Central memory CD4-positive, alpha-beta T cell (primary cell): ENCODE data around the gene PAN3.

Experiments
- DNase-seq: peaks from one replicate; pipeline ENCODE4 v3.0.0; 2022

Gene PAN3

GRCh38 chr13:28220166-28220565, 81.8 kb downstream of the PAN3 start:
- no peak for DNase-seq

DNA sequence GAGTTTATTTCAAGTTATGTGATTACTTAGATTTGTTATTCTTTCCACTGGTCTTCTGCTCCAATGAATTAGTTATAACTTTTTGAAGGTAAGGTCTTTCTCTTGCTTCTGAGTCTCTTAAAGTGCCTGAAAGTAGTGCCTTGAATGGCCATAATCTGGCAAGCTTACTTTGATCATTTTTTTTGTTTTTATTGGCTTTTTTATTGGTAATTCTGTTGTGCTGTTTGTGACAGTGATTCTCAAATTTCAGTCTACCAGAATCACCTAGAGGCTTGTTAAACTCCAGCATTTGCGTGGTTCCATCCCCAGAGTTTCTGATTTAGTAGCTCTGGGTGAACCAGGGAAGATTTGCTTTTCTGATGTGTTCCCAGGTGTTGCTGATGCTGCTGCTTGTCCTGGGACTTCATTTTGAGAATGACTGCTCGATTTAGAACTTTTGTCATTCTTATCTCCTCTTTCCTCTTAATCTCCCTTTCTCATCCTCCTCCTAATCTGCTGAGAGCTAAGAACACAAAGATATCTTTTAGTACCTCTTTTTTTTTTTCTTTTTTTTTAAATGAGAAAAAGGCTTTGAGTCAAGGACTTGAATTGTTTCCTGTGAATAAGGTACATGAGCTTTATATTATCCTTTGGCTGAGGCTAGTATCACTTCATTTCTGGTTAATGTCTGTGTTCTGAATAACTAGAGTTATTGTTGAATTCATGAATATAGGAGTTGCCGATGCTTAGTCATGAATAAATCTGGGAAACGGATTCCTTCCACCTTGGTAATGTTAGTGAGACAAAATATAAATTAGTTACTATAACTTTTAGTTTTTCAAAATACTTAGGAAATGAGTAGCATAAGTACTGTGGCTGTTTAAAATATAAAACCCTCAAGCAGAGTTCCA, 91.4 kb downstream of the PAN3 start:
- no peak for DNase-seq

DNA sequence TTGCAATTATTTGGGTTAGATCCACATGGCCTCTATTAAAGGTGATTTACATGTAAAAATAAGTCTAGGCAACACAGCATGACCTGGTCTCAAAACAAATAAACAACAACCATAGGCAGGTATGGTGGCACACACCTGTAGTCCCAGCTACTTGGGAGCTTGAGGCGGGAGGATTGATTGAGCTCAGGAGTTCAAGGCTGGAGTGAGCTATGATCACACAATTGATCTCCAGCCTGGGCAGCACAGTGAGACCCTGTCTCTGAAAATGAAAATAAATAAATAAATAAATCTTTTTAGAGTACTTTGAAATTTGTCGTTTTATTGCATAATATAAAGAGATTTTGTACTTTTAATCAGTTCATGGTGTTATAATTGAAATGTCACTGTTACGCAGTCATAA, 93.3 kb downstream of the PAN3 start:
- no peak for DNase-seq

DNA sequence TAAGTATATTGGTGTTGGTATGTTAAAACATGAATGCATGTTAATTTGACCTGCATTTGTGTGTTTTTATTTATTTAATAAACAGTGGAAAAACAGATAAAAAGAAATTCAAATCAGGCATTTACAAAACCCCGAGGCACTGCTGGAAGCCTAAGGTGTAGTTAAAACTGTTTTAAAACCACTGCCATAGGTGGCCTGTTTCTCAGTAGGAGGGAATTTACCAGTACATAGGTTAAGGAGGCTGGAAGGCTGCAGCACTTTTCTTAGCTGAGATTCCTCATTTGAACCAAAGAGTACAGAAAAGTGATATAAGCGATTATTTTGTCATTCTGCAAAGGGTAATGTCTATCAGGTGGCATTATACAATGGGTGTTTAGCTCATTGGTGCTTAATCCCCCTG, 99.6 kb downstream of the PAN3 start:
- DNase-seq = no peak

- DNase-seq = no peak
Measured at GRCh38 chr13:28239374-28239773, 101.0 kb downstream of the PAN3 start.

- DNase-seq = no peak
Measured at GRCh38 chr13:28245465-28245864, 107.1 kb downstream of the PAN3 start.

- DNase-seq = no peak
Measured at GRCh38 chr13:28246891-28247290, 108.5 kb downstream of the PAN3 start.

DNA sequence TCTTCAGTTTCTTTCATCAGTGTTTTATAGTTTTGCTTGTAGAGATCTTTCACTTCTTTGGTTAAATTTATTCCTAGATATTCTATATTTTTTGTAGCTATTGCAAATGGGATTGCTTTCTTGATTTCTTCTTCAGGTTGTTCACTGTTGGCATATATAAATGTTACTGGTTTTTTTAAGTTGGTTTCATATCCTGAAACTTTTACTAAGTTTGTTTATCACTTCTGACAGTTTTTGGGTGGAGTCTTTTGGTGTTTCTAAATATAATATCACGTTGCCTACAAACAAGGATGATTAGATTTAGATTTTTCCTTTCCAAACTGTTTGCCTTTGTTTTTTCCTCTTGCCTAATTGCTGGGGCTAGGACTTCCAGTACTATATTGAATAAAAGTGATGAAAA, 109.7 kb downstream of the PAN3 start:
- no peak for DNase-seq

GRCh38 chr13:28250542-28250941, 112.2 kb downstream of the PAN3 start:
- no peak for DNase-seq

GRCh38 chr13:28251466-28251865, 113.1 kb downstream of the PAN3 start:
- no peak for DNase-seq

GRCh38 chr13:28252547-28252946, 114.2 kb downstream of the PAN3 start:
- no peak for DNase-seq

GRCh38 chr13:28257305-28257704, 119.0 kb downstream of the PAN3 start:
- DNase-seq = no peak

GRCh38 chr13:28258417-28258816, 120.1 kb downstream of the PAN3 start:
- DNase-seq = no peak

DNA sequence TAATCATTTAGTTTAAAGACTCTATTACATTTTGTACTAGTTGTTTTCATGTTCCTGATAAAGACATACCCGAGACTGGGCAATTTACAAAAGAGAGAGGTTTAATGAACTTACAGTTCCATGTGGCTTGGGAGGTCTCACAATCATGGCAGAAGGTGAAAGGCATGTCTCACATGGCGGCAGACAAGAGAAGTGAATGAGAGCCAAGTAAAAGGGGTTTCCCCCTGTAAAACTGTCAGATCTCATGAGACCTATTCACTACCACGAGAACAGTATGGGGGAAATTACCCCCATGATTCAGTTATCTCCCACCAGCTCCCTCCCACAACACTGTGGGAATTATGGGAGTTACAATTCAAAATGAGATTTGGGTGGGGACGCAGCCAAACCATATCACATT, 129.2 kb downstream of the PAN3 start:
- no peak for DNase-seq

GRCh38 chr13:28268800-28269223, 130.5 kb downstream of the PAN3 start:
- DNase-seq = peak; percentile 1

DNA sequence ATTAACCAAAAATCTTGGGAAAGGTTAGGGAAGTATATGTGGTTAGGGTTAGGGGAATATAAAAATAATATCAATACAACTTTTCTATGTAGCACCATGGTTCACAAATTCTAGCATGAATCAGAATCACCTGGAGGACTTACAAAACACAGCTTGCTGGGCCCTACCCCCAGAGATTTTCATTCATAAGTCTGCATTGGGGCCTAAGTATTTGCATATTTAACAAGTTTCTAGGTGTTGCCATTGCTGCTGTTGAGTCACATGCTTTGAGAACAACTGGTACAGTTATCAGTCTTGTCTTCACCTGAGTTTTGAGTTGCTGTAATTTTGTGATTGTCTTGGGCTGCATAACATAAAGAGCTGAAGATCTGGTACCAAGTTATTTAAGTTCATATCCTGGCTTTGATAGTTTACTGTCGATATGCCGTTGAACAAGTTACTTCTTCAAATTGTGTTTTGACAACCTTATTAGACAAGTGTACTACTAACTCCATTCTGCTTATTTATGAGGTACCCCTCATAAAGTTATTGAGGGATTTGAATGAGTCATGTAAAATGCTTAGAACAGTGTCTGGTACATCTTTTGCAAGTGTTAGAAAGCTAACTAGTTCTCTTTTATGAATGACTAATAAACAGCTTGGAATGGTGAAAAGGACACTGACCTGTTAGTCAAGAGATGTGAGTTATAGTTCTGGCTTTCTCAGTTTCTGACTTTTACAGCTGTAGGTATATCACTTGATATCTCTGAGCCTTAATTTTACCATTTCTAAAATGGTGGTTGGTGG, 132.9 kb downstream of the PAN3 start:
- DNase-seq = no peak

DNA sequence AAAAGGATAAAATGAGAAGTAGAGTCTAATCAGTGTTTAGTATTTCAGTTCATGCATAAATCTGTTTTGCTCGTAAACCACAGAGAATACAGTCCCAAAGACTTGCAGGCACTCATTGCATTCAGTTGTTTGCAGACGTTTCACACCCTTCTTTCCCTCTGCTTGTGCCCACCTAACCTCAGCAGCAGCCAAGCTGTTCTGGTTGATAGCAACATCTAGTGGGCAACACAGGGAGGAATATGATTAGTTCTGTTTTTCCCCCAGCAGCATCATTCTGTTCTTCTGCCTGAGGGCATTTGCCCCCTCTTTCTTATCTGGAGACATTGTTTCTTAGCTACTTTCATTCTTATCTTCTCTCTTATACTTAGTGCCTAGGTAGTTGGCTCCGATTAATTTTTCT, 135.6 kb downstream of the PAN3 start:
- DNase-seq = no peak

- DNase-seq = no peak
Measured at GRCh38 chr13:28282451-28282850, 144.1 kb downstream of the PAN3 start.

GRCh38 chr13:28283600-28283999, 145.3 kb downstream of the PAN3 start:
- DNase-seq = no peak

- no peak for DNase-seq
Measured at GRCh38 chr13:28286263-28286662, 147.9 kb downstream of the PAN3 start.

DNA sequence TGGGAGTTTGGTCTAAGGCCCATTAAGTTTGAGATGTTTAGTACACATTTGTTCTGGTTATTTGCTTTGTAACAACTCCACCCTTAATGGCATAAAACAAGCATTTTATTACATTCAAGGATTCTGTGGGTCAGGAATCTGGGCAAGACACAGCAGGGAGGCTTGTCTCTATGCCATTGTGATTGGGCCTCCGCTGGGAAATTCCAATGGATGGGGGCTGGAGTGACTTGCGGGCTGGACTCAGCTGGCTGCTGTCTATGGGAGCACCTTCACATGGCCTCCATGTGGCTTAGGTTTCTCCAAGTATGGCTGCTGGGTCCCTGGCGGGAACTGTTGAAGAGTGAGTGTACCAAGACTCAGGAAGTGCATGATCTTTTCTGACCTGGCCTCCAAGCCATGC, 159.0 kb downstream of the PAN3 start:
- no peak for DNase-seq

- DNase-seq = no peak
Measured at GRCh38 chr13:28299916-28300315, 161.6 kb downstream of the PAN3 start.

DNA sequence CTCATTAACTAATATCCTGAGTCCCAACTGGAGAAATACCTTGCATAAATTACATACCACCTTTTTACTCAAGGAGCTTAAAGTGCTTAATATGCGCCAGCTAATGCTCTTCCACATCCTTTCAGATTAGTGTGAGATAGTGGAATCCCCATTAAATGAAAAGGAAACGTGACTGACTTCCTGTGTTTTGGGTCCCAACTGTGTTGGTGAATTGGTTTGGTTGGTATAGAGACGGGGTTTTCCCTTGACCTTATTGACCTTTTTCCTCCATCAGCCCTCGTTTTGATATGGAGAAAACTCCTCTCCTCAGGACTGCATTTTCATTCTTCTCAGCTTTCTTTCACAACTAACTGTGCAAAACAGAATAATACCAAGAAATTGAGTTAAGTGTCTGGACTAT, 163.5 kb downstream of the PAN3 start:
- no peak for DNase-seq

DNA sequence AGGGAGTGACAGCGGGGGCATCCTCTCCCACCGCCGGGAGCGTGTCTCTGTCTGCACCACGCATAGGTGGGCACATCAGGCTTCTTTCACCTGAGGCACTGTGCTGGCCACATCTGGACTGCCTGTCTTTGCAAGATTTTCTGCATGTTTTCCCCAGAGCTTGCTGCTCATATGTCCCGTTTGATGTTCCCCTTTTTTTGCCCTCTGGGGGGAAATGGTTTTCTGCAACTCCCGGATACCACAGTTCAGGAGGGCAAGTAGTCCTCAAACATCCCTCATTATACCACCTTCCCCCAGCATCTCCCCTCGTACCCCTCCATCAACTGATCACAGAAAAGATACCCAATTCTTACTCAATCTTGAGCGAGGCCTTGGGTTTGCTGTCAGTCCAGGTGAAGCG, 168.0 kb downstream of the PAN3 start:
- DNase-seq = no peak
